HepG2 (cell line): Measurements from ENCODE around the gene ZNF160. TPM values are rescaled to one million over a fixed set of nuclear protein-coding genes. Genes with fewer than 3 reads are reported as not detected.

Experiments
- ATAC-seq: fragments of 200-7000 bp; cut with Tn5 transposase; 3 replicates; pipeline ENCODE4 v1.9.1; 2020; ENCODE audit warnings: mild to moderate bottlenecking, moderate library complexity
- BruUV-seq: library from RNA; stranded (reverse); fragments of 400-500 nt; replicated peaks from 2 replicates; lab custom pipeline; 2021; lab: Mats Ljungman, UMichigan
- CTCF ChIA-PET: fragments of 300-600 bp; formaldehyde crosslinking; extraction: SDS; loops from one replicate; lab custom pipeline; 2021; ENCODE audit warnings: low total read pairs, inconsistent platforms, low intra/inter-chr PET ratio; lab: Yijun Ruan, JAX
- POLR2A ChIA-PET: fragments of 350-600 bp; sonication (Branson Sonifier 250); formaldehyde crosslinking; loops from one replicate; lab custom pipeline; 2020; ENCODE audit warnings: antibody characterized with exemption, inconsistent platforms; lab: Yijun Ruan, JAX
- DNase-seq: peaks from one replicate; pipeline ENCODE4 v3.0.0-alpha.2; 2015; ENCODE audit warnings: low spot score
- FAIRE-seq: peaks from 3 replicates; lab custom pipeline; 2011; peaks lifted over from hg19 to GRCh38; lab: Jason Lieb, UNC
- H2AFZ ChIP-seq: one replicate; pipeline ENCODE4 v1.6.1; 2011; ENCODE audit warnings: low read length, inconsistent platforms
- H3K27ac ChIP-seq: fragments of 300-600 bp; 3 replicates; pipeline ENCODE4 v1.8.0; 2011; ENCODE audit warnings: mixed run types, mild to moderate bottlenecking, mixed read lengths, low read length, inconsistent platforms; ENCODE audit not compliant: insufficient read depth; ENCODE audit errors: extremely low read length
- H3K27me3 ChIP-seq, 2 experiments: fragments of 200-600 bp in 1 of 2; 2 replicates in 1 of 2; 3 replicates in 1 of 2; pipeline versions ENCODE4 v1.6.0 to v1.8.0; 2011; ENCODE audit warnings: low read length in 2 of 2, mild to moderate bottlenecking in 2 of 2, moderate library complexity in 2 of 2, inconsistent platforms in 1 of 2; ENCODE audit not compliant: insufficient read depth in 2 of 2, control insufficient read depth in 1 of 2
- H3K36me3 ChIP-seq, 2 experiments: fragments of 200-600 bp in 1 of 2; replicated peaks in 1 of 2; 2 replicates in 1 of 2; 3 replicates in 1 of 2; pipeline versions ENCODE4 v1.5.1 to v1.8.0; 2011; ENCODE audit warnings: low read length in 2 of 2, inconsistent platforms in 1 of 2; ENCODE audit not compliant: insufficient read depth in 2 of 2, control insufficient read depth in 1 of 2
- H3K4me1 ChIP-seq: 2 replicates; pipeline ENCODE4 v1.5.1; 2012; ENCODE audit warnings: low read length, inconsistent platforms; ENCODE audit not compliant: insufficient read depth
- H3K4me2 ChIP-seq: 2 replicates; pipeline ENCODE4 v1.6.0; 2011; ENCODE audit warnings: low read depth, low read length, inconsistent platforms
- H3K4me3 ChIP-seq, 3 experiments: fragments of 200-600 bp in 1 of 3; sonication (generic), shearing (Covaris generic) in 1 of 3; replicated peaks in 1 of 3; 2 replicates each; pipeline ENCODE4 v1.5.1; 2011 to 2016; ENCODE audit warnings: low read length in 3 of 3, inconsistent platforms in 2 of 3, low read depth in 2 of 3, mild to moderate bottlenecking in 2 of 3, control low read depth in 1 of 3, mixed read lengths in 1 of 3; ENCODE audit not compliant: insufficient read depth in 1 of 3
- H3K79me2 ChIP-seq: one replicate; pipeline ENCODE4 v1.6.1; 2011; ENCODE audit warnings: low read length, inconsistent platforms; ENCODE audit not compliant: insufficient read depth
- H3K9ac ChIP-seq: 2 replicates; pipeline ENCODE4 v1.6.0; 2011; ENCODE audit warnings: mild to moderate bottlenecking, low read depth, low read length, inconsistent platforms; ENCODE audit not compliant: insufficient read depth
- H3K9me3 ChIP-seq: 2 replicates; pipeline ENCODE4 v1.5.1; 2012; ENCODE audit warnings: mild to moderate bottlenecking, low read length
- H4K20me1 ChIP-seq: 2 replicates; pipeline ENCODE4 v1.6.0; 2011; ENCODE audit warnings: inconsistent platforms, mild to moderate bottlenecking, low read length, moderate library complexity; ENCODE audit not compliant: insufficient read depth
- ATF7 ChIP-seq, 2 experiments: fragments of 450-650 bp in 1 of 2; sonication (generic) in 1 of 2; formaldehyde crosslinking in 1 of 2; IDR thresholded peaks; 2 replicates each; pipeline versions ENCODE4 v1.4.0 to v1.6.1; 2016 to 2020; ENCODE audit warnings: antibody characterized with exemption in 1 of 2, mild to moderate bottlenecking in 1 of 2, missing genetic modification reagents in 1 of 2
- CREB1 ChIP-seq, 2 experiments: fragments of 450-650 bp in 1 of 2; IDR thresholded peaks; 2 replicates each; pipeline ENCODE4 v1.6.1; 2016 to 2017; ENCODE audit warnings: control low read depth in 1 of 2, mild to moderate bottlenecking in 1 of 2, missing compliant biosample characterization in 1 of 2, missing genetic modification characterization in 1 of 2
- CREB3 ChIP-seq: sonication (generic); formaldehyde crosslinking; IDR thresholded peaks from 2 replicates; pipeline ENCODE4 v1.5.0; 2020; ENCODE audit warnings: missing genetic modification reagents
- ERF ChIP-seq: IDR thresholded peaks from 2 replicates; pipeline ENCODE4 v1.6.1; 2018; ENCODE audit warnings: missing biosample characterization, missing genetic modification reagents
- KDM1A ChIP-seq: IDR thresholded peaks from 2 replicates; pipeline ENCODE4 v1.6.1; 2016; ENCODE audit warnings: missing compliant biosample characterization
- KDM5B ChIP-seq: sonication (generic); formaldehyde crosslinking; IDR thresholded peaks from 2 replicates; pipeline ENCODE4 v1.4.0; 2020; ENCODE audit warnings: missing genetic modification reagents, mild to moderate bottlenecking, borderline replicate concordance
- NR3C1 ChIP-seq: sonication (generic); formaldehyde crosslinking; IDR thresholded peaks from 2 replicates; pipeline ENCODE4 v1.4.0; 2020; ENCODE audit warnings: missing genetic modification reagents
- PATZ1 ChIP-seq: sonication (generic); formaldehyde crosslinking; IDR thresholded peaks from 2 replicates; pipeline ENCODE4 v1.4.0; 2020; ENCODE audit warnings: missing genetic modification reagents
- ZFY ChIP-seq: sonication (generic); formaldehyde crosslinking; IDR thresholded peaks from 2 replicates; pipeline ENCODE4 v1.4.0; 2020; ENCODE audit warnings: missing genetic modification reagents
- WGBS: methylation state at CpG from one replicate; pipeline ENCODE4 v1.1.6; 2017; ENCODE audit warnings: low lambda C conversion rate; 5-methylcytosine and 5-hydroxymethylcytosine counted together
- in situ Hi-C: cut with HindIII; loops from 2 replicates; pipeline ENCODE4 v1.10.0; 2017; ENCODE audit warnings: low pct_unique_long_range_greater_than_20kb; ENCODE audit not compliant: extremely low pct_ligation_motif_present
- intact Hi-C: fragments of 100-400 bp; cut with micrococcal nuclease; formaldehyde crosslinking; loops from one replicate; pipeline ENCODE4 v1.10.0; 2022; ENCODE audit not compliant: unreplicated experiment
- polyA plus RNA-seq, 8 experiments: library from polyadenylated mRNA; depleted of rRNA in 3 of 8; stranded (reverse) in 7 of 8; unstranded in 1 of 8; fragments of >200 nt; fragmentation: Illumina TruSeq in 4 of 8; extraction: Trizol in 4 of 8; gene quantifications; 2 replicates each; pipeline versions ENCODE4 v1.2.1 to v1.2.3, GENCODE V29; 2011 to 2016; ENCODE audit warnings: low read depth in 4 of 8, missing spikeins in 1 of 8, mixed read lengths in 1 of 8; ENCODE audit not compliant: insufficient read depth in 1 of 8
- total RNA-seq, 5 experiments: library from RNA; depleted of rRNA; stranded (reverse); fragments of >200 nt; fragmentation: Illumina TruSeq; extraction: Trizol; gene quantifications; 2 replicates each; pipeline ENCODE4 v1.2.3, GENCODE V29; 2016; ENCODE audit warnings: low read depth in 1 of 5

The ZNF160 gene
- total and polyA plus RNA-seq, 2 of the 13 experiments (the other 11 are each of a cell fraction or from before 2014, with no cell fraction given), result 8.4 to 12.1 TPM

- in situ Hi-C loops, result no loop called here
- Histone ChIP-seq H3K4me3 (no peak overlapping the region), H3K4me2 (no peak overlapping the region), H3K36me3 (peaks cover 2 to 32% of the 10 kb centered on the region in 2 experiments; a peak in 4 of 5 replicates), H2AFZ (no peak overlapping the region), H3K27me3 (no peaks in the 10 kb centered on the region), H3K27ac (no peak overlapping the region), H3K9ac (no peak overlapping the region), H4K20me1 (no peaks in the 10 kb centered on the region), H3K79me2 (no peaks in the 10 kb centered on the region), H3K9me3 (peaks cover 15% of the 10 kb centered on the region), H3K4me1 (no peaks in the 10 kb centered on the region)
- no peak for DNase-seq
- no peak for FAIRE-seq
- TF ChIP-seq KDM5B (CRISPR knock-in tag) (no peak), ZFY (no peak), NR3C1 (no peak), PATZ1 (CRISPR knock-in tag) (no peak), CREB3 (CRISPR knock-in tag) (no peak)
- 44% methylated on average over 5 of the region's 5 CpGs for WGBS
- intact Hi-C loops, result no loop called here
- BruUV-seq, result no TSS peak
- ATAC-seq, result no peak
- POLR2A ChIA-PET, result no interaction called here
- CTCF ChIA-PET, result no interaction called here
These were observed 16.3 kb downstream of the ZNF160 start for GRCh38 chr19:53086949-53087348.

- no peak for FAIRE-seq
- CTCF ChIA-PET, result no interaction called here
- intact Hi-C loops, result no loop called here
- H3K27ac ChIP-seq, result no peak overlapping the region
- no peak overlapping the region for H3K4me3 ChIP-seq
- DNase-seq, result no peak
- no peak overlapping the region for H3K9ac ChIP-seq
- peaks cover 22% of the 10 kb centered on the region; the same call in 1 of the 2 replicates for H3K9me3 ChIP-seq
- no peak overlapping the region for H2AFZ ChIP-seq
- H3K27me3 ChIP-seq, result no peaks in the 10 kb centered on the region
- H3K79me2 ChIP-seq, result no peaks in the 10 kb centered on the region
- POLR2A ChIA-PET, result no interaction called here
- in situ Hi-C loops, result no loop called here
- no peak overlapping the region for H3K4me2 ChIP-seq
- 50% methylated on average over 7 of the region's 7 CpGs for WGBS
- no peak for ATAC-seq
- H3K36me3 ChIP-seq, result peaks cover 2 to 24% of the 10 kb centered on the region in 2 experiments; a peak in 4 of 5 replicates
- no TSS peak for BruUV-seq
- H3K4me1 ChIP-seq, result no peaks in the 10 kb centered on the region
- peak; percentile 74 for TF ChIP-seq CREB1 (IDR thresholded peaks at IDR 0.05)
- TF ChIP-seq CREB1 (CRISPR knock-in tag; IDR thresholded peaks at IDR 0.05), result no peak
- TF ChIP-seq KDM1A, result no peak
- TF ChIP-seq ERF, result no peak
- peak; percentile 87 for TF ChIP-seq ATF7 (IDR thresholded peaks at IDR 0.05)
- TF ChIP-seq ATF7 (CRISPR knock-in tag; IDR thresholded peaks at IDR 0.05), result no peak
- no peaks in the 10 kb centered on the region for H4K20me1 ChIP-seq
These were observed 17.7 kb downstream of the ZNF160 start for GRCh38 chr19:53085496-53085895.
